ENCODE results near the gene HNRNPA0. TPM values are rescaled to one million over a fixed set of nuclear protein-coding genes. Genes with fewer than 3 reads are reported as not detected.

The HNRNPA0 gene
- total RNA-seq, 4 donors from 2014 or later = 8.8 to 12.8 (median 10.4) TPM

Other genes with a start within 250 kb of the HNRNPA0 start
- gene KLHL3, start 18.3 kb downstream of the HNRNPA0 start, total RNA-seq = 10 to 100 TPM in 2 of 4 donors, 1 to 10 TPM in 2; 3.1 to 18.5 (median 7.2) TPM
- gene MYOT, start 113.5 kb upstream of the HNRNPA0 start, total RNA-seq = 1 to 10 TPM in 3 of 4 donors, not detected in 1; 1.5 to 6.2 (median 2.4) TPM
- not detected for gene PKD2L2, start 135.1 kb upstream of the HNRNPA0 start, total RNA-seq